HG03565 (cell line): Measurements from ENCODE around the gene P2RX6.
"Not testable (repeated sequence)": the region's sequence is repeated elsewhere in the genome, so short reads cannot be mapped to it uniquely, and the experiment has no call there.

Experiments
- ATAC-seq: cut with Tn5 transposase; IDR thresholded peaks from one replicate; pipeline ENCODE4 v1.9.1; 2021; ENCODE audit warnings: mild to moderate bottlenecking, moderate library complexity; ENCODE audit not compliant: unreplicated experiment

Gene P2RX6

GRCh38 chr22:21071796-21072195 is 56.8 kb downstream of the P2RX6 start:
- not testable (repeated sequence) for ATAC-seq

DNA sequence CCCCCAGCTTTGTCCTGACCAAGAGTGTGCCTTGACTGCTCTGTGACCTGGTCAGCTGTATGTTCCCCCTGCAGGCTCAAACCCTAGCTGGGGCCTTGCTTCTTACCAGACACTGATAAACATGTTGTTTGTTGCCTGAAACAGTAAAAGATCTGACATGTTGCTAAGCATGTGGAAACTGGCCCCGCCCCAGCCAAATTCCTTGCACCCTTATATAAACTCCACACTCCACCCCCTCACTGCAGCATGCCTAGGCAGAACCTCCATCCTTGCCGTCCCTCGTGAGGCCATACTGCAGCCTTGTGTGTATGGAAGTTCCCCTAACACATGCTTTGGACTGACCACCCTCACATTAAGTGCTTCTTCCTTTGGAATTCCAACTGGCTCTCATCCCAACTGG is 58.1 kb downstream of the P2RX6 start:
- no peak for ATAC-seq

DNA sequence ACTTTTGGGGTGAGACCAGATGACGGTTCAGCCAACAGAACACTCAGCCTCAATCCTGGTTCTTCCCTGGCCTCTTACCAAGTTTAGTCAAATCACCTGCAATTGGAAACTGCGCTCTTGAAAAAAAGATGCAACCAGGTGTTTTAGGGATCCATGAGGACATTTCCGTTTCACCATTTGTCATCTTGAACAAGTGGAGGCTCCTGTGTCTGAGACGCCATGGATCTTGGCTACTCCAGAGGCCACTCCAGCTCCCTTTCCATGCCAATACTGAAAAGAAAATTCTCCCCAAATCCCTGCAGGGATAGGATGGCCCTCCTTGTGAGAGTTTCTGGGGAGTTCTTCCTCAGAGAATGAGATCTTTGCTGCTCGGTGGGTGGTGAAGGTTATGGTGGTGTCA is 58.5 kb downstream of the P2RX6 start:
- no peak for ATAC-seq

- no peak for ATAC-seq
Measured at GRCh38 chr22:21074102-21074715, 59.2 kb downstream of the P2RX6 start.

GRCh38 chr22:21075516-21076138 is 60.7 kb downstream of the P2RX6 start:
- no peak for ATAC-seq

DNA sequence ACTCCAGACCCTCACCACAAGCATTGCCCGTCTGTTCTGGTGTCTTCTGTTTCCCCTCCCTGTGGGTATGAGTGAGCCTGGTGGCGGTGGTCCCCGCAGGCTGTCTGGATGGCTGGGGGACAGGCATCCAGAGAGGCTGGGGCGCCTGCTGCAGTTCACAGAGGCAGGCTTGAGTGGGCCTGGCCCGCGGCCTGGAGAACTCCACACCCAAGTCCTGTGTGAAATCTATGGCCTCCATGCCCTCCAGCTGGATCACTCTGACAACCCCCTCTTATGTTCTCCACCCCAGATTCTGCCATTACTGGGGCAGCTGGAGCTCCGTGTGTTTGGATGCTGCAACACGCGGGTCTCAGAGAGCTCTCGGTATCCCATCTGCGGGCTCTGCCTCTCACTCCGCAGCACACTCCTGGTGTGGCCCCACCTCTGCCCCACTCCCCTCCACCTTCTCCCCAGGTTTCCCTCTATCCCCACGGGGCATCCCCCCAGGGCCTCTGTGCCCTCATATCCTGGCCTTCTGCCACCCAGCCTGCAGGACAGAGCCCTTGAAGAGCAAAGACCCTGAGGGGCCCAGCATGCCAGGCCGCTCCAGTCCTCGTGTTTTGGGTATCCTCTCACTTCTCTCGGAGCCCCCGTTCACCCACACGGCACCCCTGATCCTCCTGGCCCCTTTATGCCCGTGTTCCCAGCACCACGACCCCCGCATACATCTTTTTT is 62.1 kb downstream of the P2RX6 start:
- no peak for ATAC-seq
